ENCODE results near the gene KIF2A.

KIF2A gene

GRCh38 chr5:62328772-62329491 is 22.9 kb downstream of the KIF2A start:
- DNase-seq (ENCODE audit: low read depth in 2 of 2), result no peak

- no peak for DNase-seq (ENCODE audit: low read depth in 2 of 2)
These were observed 24.3 kb downstream of the KIF2A start for GRCh38 chr5:62330302-62330701.

- DNase-seq (ENCODE audit: low read depth in 2 of 2), result no peak
These were observed 25.9 kb downstream of the KIF2A start for GRCh38 chr5:62331921-62332320.

GRCh38 chr5:62333250-62333794 is 27.3 kb downstream of the KIF2A start:
- DNase-seq (ENCODE audit: low read depth in 2 of 2), result no peak

- DNase-seq (ENCODE audit: low read depth in 2 of 2), result no peak
These were observed 28.1 kb downstream of the KIF2A start for GRCh38 chr5:62334082-62334481.

- no peak for DNase-seq (ENCODE audit: low read depth in 2 of 2)
These were observed 34.4 kb downstream of the KIF2A start for GRCh38 chr5:62340392-62340791.

- no peak for DNase-seq (ENCODE audit: low read depth in 2 of 2)
These were observed 35.0 kb downstream of the KIF2A start for GRCh38 chr5:62340979-62341378.

- no peak for DNase-seq (ENCODE audit: low read depth in 2 of 2)
These were observed 35.9 kb downstream of the KIF2A start for GRCh38 chr5:62341783-62342475.

- no peak for DNase-seq (ENCODE audit: low read depth in 2 of 2)
These were observed 36.5 kb downstream of the KIF2A start for GRCh38 chr5:62342476-62342837.

GRCh38 chr5:62343428-62343827 is 37.4 kb downstream of the KIF2A start:
- no peak for DNase-seq (ENCODE audit: low read depth in 2 of 2)

- DNase-seq (ENCODE audit: low read depth in 2 of 2), result no peak
These were observed 40.7 kb downstream of the KIF2A start for GRCh38 chr5:62346748-62347147.

GRCh38 chr5:62347928-62348327 is 41.9 kb downstream of the KIF2A start:
- no peak for DNase-seq (ENCODE audit: low read depth in 2 of 2)

- DNase-seq (ENCODE audit: low read depth in 2 of 2), result no peak
These were observed 42.9 kb downstream of the KIF2A start for GRCh38 chr5:62348723-62349481.

- DNase-seq (ENCODE audit: low read depth in 2 of 2), result no peak
These were observed 48.2 kb downstream of the KIF2A start for GRCh38 chr5:62354028-62354874.

- no peak for DNase-seq (ENCODE audit: low read depth in 2 of 2)
These were observed 56.7 kb downstream of the KIF2A start for GRCh38 chr5:62362701-62363100.

GRCh38 chr5:62369039-62369438 is 63.0 kb downstream of the KIF2A start:
- DNase-seq (ENCODE audit: low read depth in 2 of 2), result no peak

GRCh38 chr5:62371409-62371808 is 65.4 kb downstream of the KIF2A start:
- DNase-seq (ENCODE audit: low read depth in 2 of 2), result no peak

- DNase-seq (ENCODE audit: low read depth in 2 of 2), result no peak
These were observed 66.6 kb downstream of the KIF2A start for GRCh38 chr5:62372600-62372999.

GRCh38 chr5:62373382-62373781 is 67.4 kb downstream of the KIF2A start:
- no peak for DNase-seq (ENCODE audit: low read depth in 2 of 2)

GRCh38 chr5:62374090-62374489 is 68.1 kb downstream of the KIF2A start:
- no peak for DNase-seq (ENCODE audit: low read depth in 2 of 2)

GRCh38 chr5:62375627-62376026 is 69.6 kb downstream of the KIF2A start:
- no peak for DNase-seq (ENCODE audit: low read depth in 2 of 2)

- DNase-seq (ENCODE audit: low read depth in 2 of 2), result no peak
These were observed 70.1 kb downstream of the KIF2A start for GRCh38 chr5:62376064-62376463.

Measured in stimulated activated CD8-positive, alpha-beta memory T cell treated with anti-CD3 and anti-CD28 coated beads, Interleukin-2, amount 100 ng/mL, for 1 hour (primary cell).